GM19193 (cell line): ENCODE data around the gene KCNK5.

ENCODE experiments used
- POLR2A ChIP-seq: IDR thresholded peaks from 4 replicates; pipeline ENCODE4 v1.6.1; 2011; ENCODE audit not compliant: insufficient read depth, insufficient read length; ENCODE audit errors: extremely low read depth

KCNK5 gene

GRCh38 chr6:39256294-39256940 is 27.1 kb upstream of the KCNK5 start:
- no peak for TF ChIP-seq POLR2A

GRCh38 chr6:39254999-39255535 is 25.8 kb upstream of the KCNK5 start:
- no peak for TF ChIP-seq POLR2A

- TF ChIP-seq POLR2A: no peak
These were observed 22.1 kb upstream of the KCNK5 start for GRCh38 chr6:39251406-39251805.

- TF ChIP-seq POLR2A: no peak
These were observed 21.2 kb upstream of the KCNK5 start for GRCh38 chr6:39250507-39250906.

- TF ChIP-seq POLR2A: no peak
These were observed 20.0 kb upstream of the KCNK5 start for GRCh38 chr6:39249278-39249677.

- TF ChIP-seq POLR2A: no peak
These were observed 18.5 kb upstream of the KCNK5 start for GRCh38 chr6:39247667-39248194.

GRCh38 chr6:39243809-39244208 is 14.5 kb upstream of the KCNK5 start:
- no peak for TF ChIP-seq POLR2A

GRCh38 chr6:39240155-39240757 is 11.0 kb upstream of the KCNK5 start:
- no peak for TF ChIP-seq POLR2A

GRCh38 chr6:39239527-39240154 is 10.4 kb upstream of the KCNK5 start:
- no peak for TF ChIP-seq POLR2A

GRCh38 chr6:39236742-39237141 is 7.5 kb upstream of the KCNK5 start:
- TF ChIP-seq POLR2A: no peak

GRCh38 chr6:39233333-39233732 is 4.1 kb upstream of the KCNK5 start:
- TF ChIP-seq POLR2A: no peak

- TF ChIP-seq POLR2A: no peak
These were observed 2.4 kb upstream of the KCNK5 start for GRCh38 chr6:39231521-39232243.

- no peak for TF ChIP-seq POLR2A
These were observed 1.4 kb upstream of the KCNK5 start for GRCh38 chr6:39230654-39231035.

- TF ChIP-seq POLR2A: no peak
These were observed 934 bp downstream of the KCNK5 start for GRCh38 chr6:39228111-39228971.
